SU-DHL-6 (cell line): ENCODE data around the gene RALY.

ENCODE experiments used
- CTCF ChIP-seq: fragments of 200-600 bp; sonication (generic); IDR thresholded peaks from one replicate; pipeline ENCODE4 v1.5.1; 2017; ENCODE audit warnings: antibody characterized with exemption, mild to moderate bottlenecking, low read length, moderate library complexity; ENCODE audit not compliant: insufficient read depth, poor library complexity, severe bottlenecking
- EZH2phosphoT487 ChIP-seq: fragments of 200-600 bp; sonication (generic), shearing (Covaris generic); conservative IDR thresholded peaks from 2 replicates; pipeline ENCODE4 v1.6.1; 2018; ENCODE audit warnings: mild to moderate bottlenecking, antibody characterized with exemption, low read length, moderate library complexity, mixed read lengths

- TF ChIP-seq CTCF = no peak
- TF ChIP-seq EZH2phosphoT487 = no peak
Measured at GRCh38 chr20:34110745-34111641, 117.3 kb downstream of the RALY start.
